ENCODE results near the gene PRKCE. TPM values are rescaled to one million over a fixed set of nuclear protein-coding genes. Genes with fewer than 3 reads are reported as not detected.

PRKCE gene
- total RNA-seq, 4 donors from 2014 or later = 20.0 to 29.7 (median 25.2) TPM

GRCh38 chr2:46075848-46076247, 424.4 kb downstream of the PRKCE start:
- TF ChIP-seq CTCF (IDR thresholded peaks at IDR 0.05) (no peak), POLR2A (IDR thresholded peaks at IDR 0.05) (no peak)
- no peaks in the 10 kb centered on the region for H3K27me3 ChIP-seq
- no peak for DNase-seq
- no peak overlapping the region for H3K27ac ChIP-seq
- no peaks in the 10 kb centered on the region for H3K9me3 ChIP-seq
- no peak overlapping the region for H3K4me3 ChIP-seq
- H3K36me3 ChIP-seq = no peaks in the 10 kb centered on the region
- H3K4me1 ChIP-seq = no peaks in the 10 kb centered on the region

- Histone ChIP-seq H3K4me3 (no peak overlapping the region), H3K9me3 (no peaks in the 10 kb centered on the region), H3K4me1 (no peaks in the 10 kb centered on the region), H3K27ac (no peak overlapping the region), H3K36me3 (no peaks in the 10 kb centered on the region), H3K27me3 (no peaks in the 10 kb centered on the region)
- no peak for TF ChIP-seq POLR2A (IDR thresholded peaks at IDR 0.05)
- TF ChIP-seq CTCF (IDR thresholded peaks at IDR 0.05) = no peak
- DNase-seq = no peak
These were observed 424.8 kb downstream of the PRKCE start for GRCh38 chr2:46076251-46076650.

- DNase-seq = no peak
- Histone ChIP-seq H3K27ac (no peak overlapping the region), H3K9me3 (no peaks in the 10 kb centered on the region), H3K36me3 (no peaks in the 10 kb centered on the region), H3K4me1 (no peaks in the 10 kb centered on the region), H3K27me3 (no peaks in the 10 kb centered on the region), H3K4me3 (no peak overlapping the region)
- TF ChIP-seq POLR2A (IDR thresholded peaks at IDR 0.05) = no peak
- no peak for TF ChIP-seq CTCF (IDR thresholded peaks at IDR 0.05)
These were observed 425.4 kb downstream of the PRKCE start for GRCh38 chr2:46076875-46077274.

- H3K4me3 ChIP-seq = no peak overlapping the region
- H3K36me3 ChIP-seq = no peaks in the 10 kb centered on the region
- DNase-seq = no peak
- no peak overlapping the region for H3K27ac ChIP-seq
- H3K9me3 ChIP-seq = no peaks in the 10 kb centered on the region
- no peaks in the 10 kb centered on the region for H3K4me1 ChIP-seq
- no peaks in the 10 kb centered on the region for H3K27me3 ChIP-seq
- no peak for TF ChIP-seq POLR2A (IDR thresholded peaks at IDR 0.05)
- TF ChIP-seq CTCF (IDR thresholded peaks at IDR 0.05) = no peak
These were observed 426.1 kb downstream of the PRKCE start for GRCh38 chr2:46077522-46078107.

- DNase-seq = no peak
- Histone ChIP-seq H3K27ac (no peak overlapping the region), H3K4me1 (no peaks in the 10 kb centered on the region), H3K4me3 (no peak overlapping the region), H3K27me3 (no peaks in the 10 kb centered on the region), H3K36me3 (no peaks in the 10 kb centered on the region), H3K9me3 (no peaks in the 10 kb centered on the region)
- TF ChIP-seq CTCF (IDR thresholded peaks at IDR 0.05) = no peak
- TF ChIP-seq POLR2A (IDR thresholded peaks at IDR 0.05) = no peak
These were observed 428.6 kb downstream of the PRKCE start for GRCh38 chr2:46079985-46080560.
